ENCODE data around the gene SYNE3. TPM values are rescaled to one million over a fixed set of nuclear protein-coding genes. Genes with fewer than 3 reads are reported as not detected.

Gene SYNE3
- 4.8 and 5.5 TPM in 2 replicates for total RNA-seq

DNA sequence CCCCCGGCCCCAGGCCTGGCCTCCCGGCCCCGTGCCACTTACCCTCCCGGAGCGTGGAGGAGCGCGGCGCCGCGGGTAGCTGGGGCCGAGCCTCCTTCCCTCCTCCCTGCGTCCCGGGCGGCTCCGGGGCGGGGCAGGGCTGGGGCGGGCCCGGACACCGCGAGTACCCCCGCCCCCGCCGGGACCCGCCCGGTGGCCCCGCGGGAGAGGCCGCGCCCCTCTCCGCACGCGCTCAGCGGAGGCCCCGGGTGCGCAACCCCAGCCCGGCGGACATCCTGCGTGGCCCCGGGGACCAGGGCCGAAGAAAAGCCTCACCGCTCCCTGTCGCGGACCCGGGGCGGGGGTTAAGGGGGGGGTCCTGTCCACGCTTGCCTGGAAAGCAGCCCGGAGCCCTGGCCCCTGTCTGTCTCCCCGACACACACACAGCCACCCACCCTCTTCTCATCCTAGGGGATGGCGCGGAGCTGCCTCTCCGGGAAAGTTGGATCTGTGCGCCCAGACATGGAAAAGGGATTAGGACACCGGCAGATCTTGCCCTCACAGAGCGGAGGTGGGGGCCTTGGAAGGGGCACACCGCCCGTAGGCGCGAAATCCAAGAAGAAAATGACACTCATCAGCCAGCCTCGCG is at the start of gene SYNE3:
SYNE3 (minus strand) TSS at position 97 of the 628 bp plus-strand sequence. CDS start 40,829 bp downstream, outside the sequence.

GRCh38 chr14:95534299-95535225 is 18.1 kb upstream of the SYNE3 start, which contains the start of gene GLRX5:
Gene GLRX5, plus strand, starts transcription at chr14:95535050. Its CDS starts 40 bp downstream, at chr14:95535090.

Other genes with a start within 250 kb of the SYNE3 start
- 5.8 and 8.2 TPM in 2 replicates for gene CLMN, start 196.7 kb downstream of the SYNE3 start, total RNA-seq
- gene GLRX5, start 18.4 kb upstream of the SYNE3 start, total RNA-seq: 33.7 and 57.8 TPM in 2 replicates
- gene TCL1B, start 169.8 kb upstream of the SYNE3 start, total RNA-seq: not detected in 2 replicates
- gene TCL1A, start 197.5 kb upstream of the SYNE3 start, total RNA-seq: not detected in 2 replicates